ENCODE data around the gene STK10. TPM values are rescaled to one million over a fixed set of nuclear protein-coding genes. Genes with fewer than 3 reads are reported as not detected.

Gene STK10
- total and polyA plus RNA-seq, 12 donors: 5.6 to 22.3 (median 9.9) TPM

DNA sequence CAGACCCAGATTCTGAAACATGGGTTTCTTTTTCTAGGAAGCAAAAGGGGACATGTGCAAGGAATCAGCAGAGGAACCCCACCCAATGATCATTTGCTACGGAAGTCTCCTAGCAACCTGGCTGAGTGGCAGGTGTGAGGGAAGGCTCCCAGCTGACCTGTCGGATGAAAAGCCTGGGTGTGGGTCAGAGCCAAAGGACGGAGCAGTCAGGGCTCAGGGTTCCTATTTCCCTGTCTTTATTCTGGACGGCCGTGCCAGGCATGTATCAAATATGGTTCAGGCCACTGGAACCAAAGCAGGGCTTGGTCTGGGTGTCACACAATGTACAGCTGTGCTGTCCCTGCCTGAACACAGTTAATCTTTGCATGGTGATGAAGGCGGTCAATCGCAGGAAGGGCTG is 20.1 kb downstream of the STK10 start:
- Histone ChIP-seq H3K27me3 (no peaks in the 10 kb centered on the region), H3K4me3 (no peak overlapping the region), H3K27ac (peak overlapping the region; percentile 24 to 84 (median 72)), H3K36me3 (peaks cover 0 to 46% (median 0%) of the 10 kb centered on the region in 9 donors), H3K9me3 (no peaks in the 10 kb centered on the region), H3K4me1 (peaks cover 28 to 84% (median 62%) of the 10 kb centered on the region in 9 donors)
- WGBS, 2 donors: 34% methylated on average over 7 of the region's 7 CpGs
- ATAC-seq (peak; percentile 18 to 66 (median 52)), DNase-seq (peak; percentile 40 to 57)
- no peak for TF ChIP-seq CTCF (IDR thresholded peaks at IDR 0.05)
- intact Hi-C loops (cut with DNase I): no loop called here

- Histone ChIP-seq H3K4me3 (no peak overlapping the region), H3K4me1 (peaks cover 28 to 77% (median 71%) of the 10 kb centered on the region in 9 donors), H3K27ac (no peak overlapping the region), H3K27me3 (no peaks in the 10 kb centered on the region), H3K9me3 (no peaks in the 10 kb centered on the region), H3K36me3 (peaks cover 0 to 33% (median 0%) of the 10 kb centered on the region in 9 donors)
- intact Hi-C loops (cut with DNase I): no loop called here
- DNase-seq: no peak
- 92 to 93% methylated on average over 16 of the region's 16 CpGs for WGBS, 2 donors
- ATAC-seq: no peak
- no peak for TF ChIP-seq CTCF (IDR thresholded peaks at IDR 0.05)
These were observed 21.8 kb downstream of the STK10 start for GRCh38 chr5:172166030-172166826.

GRCh38 chr5:172165465-172165864 is 22.6 kb downstream of the STK10 start:
- ATAC-seq (no peak), DNase-seq (no peak)
- intact Hi-C loops (cut with DNase I): no loop called here
- WGBS, 2 donors: 87 to 89% methylated on average over 7 of the region's 7 CpGs
- H3K27me3 ChIP-seq: no peaks in the 10 kb centered on the region
- H3K9me3 ChIP-seq: no peaks in the 10 kb centered on the region
- H3K4me1 ChIP-seq: peaks cover 28 to 76% (median 65%) of the 10 kb centered on the region in 9 donors
- H3K27ac ChIP-seq: peak overlapping the region in 3 of 10 donors; percentile 5 to 49 (median 11)
- peaks cover 0 to 26% (median 0%) of the 10 kb centered on the region in 9 donors for H3K36me3 ChIP-seq
- no peak overlapping the region for H3K4me3 ChIP-seq
- no peak for TF ChIP-seq CTCF (IDR thresholded peaks at IDR 0.05)

DNA sequence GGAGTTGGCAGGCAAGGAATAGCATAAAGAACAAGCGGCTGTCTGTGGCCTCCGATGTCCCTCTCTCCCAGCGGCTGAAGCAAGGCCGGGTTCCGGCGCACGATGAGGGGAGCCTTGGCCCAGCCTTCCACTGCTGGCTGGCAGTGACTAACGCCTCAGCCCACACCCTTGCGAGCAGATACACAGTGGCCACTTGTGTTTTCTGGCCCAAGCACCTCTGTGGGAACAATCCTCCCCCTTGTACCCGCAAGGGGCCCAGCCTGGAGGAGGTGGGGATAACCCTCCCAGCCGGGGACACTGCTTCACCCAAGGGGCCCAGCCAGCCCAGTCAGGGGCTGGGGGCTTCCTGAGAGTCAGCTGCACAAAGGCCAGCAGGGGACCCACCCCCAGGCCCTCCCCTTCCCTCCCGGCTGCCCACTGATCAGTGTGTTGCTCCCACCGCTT is 23.2 kb downstream of the STK10 start:
- WGBS, 2 donors: 58% methylated on average over 13 of the region's 13 CpGs

More for the DNA sequence above, 23.2 kb downstream of the STK10 start:
- no peaks in the 10 kb centered on the region for H3K9me3 ChIP-seq
- no peak overlapping the region for H3K4me3 ChIP-seq
- intact Hi-C loops (cut with DNase I): no loop called here
- H3K4me1 ChIP-seq: peaks cover 28 to 74% (median 58%) of the 10 kb centered on the region in 9 donors
- H3K27ac ChIP-seq: peak overlapping the region in 7 of 10 donors; percentile 5 to 52 (median 11)
- H3K36me3 ChIP-seq: peaks cover 0 to 24% (median 0%) of the 10 kb centered on the region in 9 donors
- DNase-seq (peak in 1 of 2 donors; percentile 66), ATAC-seq (peak; percentile 26 to 77 (median 62))
- H3K27me3 ChIP-seq: no peaks in the 10 kb centered on the region
- no peak for TF ChIP-seq CTCF (IDR thresholded peaks at IDR 0.05)

Measured in heart right ventricle (tissue), 16 donors.